HEK293T (cell line): ENCODE data around the gene RIPOR1.

ENCODE experiments used
- BHLHE40 ChIP-seq: fragments of 450-650 bp; IDR thresholded peaks from 2 replicates; pipeline ENCODE4 v1.6.1; 2016; ENCODE audit warnings: mild to moderate bottlenecking, moderate library complexity, borderline replicate concordance
- ELF4 ChIP-seq: fragments of 450-650 bp; IDR thresholded peaks from 2 replicates; pipeline ENCODE4 v1.6.1; 2017; ENCODE audit warnings: antibody characterized with exemption
- FOXA1 ChIP-seq: fragments of 450-650 bp; IDR thresholded peaks from 2 replicates; pipeline ENCODE4 v1.6.1; 2016; ENCODE audit warnings: mild to moderate bottlenecking
- FOXK2 ChIP-seq: fragments of 450-650 bp; IDR thresholded peaks from 2 replicates; pipeline ENCODE4 v1.6.1; 2016; ENCODE audit warnings: mild to moderate bottlenecking
- FOXM1 ChIP-seq: fragments of 450-650 bp; IDR thresholded peaks from 2 replicates; pipeline ENCODE4 v1.6.1; 2017; ENCODE audit warnings: mild to moderate bottlenecking, borderline replicate concordance
- HDGF ChIP-seq: fragments of 450-650 bp; IDR thresholded peaks from 2 replicates; pipeline ENCODE4 v1.6.1; 2017; ENCODE audit warnings: antibody characterized with exemption, borderline replicate concordance
- LEF1 ChIP-seq: fragments of 450-650 bp; IDR thresholded peaks from 2 replicates; pipeline ENCODE4 v1.6.1; 2017; ENCODE audit warnings: mild to moderate bottlenecking, borderline replicate concordance
- SP1 ChIP-seq: fragments of 450-650 bp; IDR thresholded peaks from 2 replicates; pipeline ENCODE4 v1.6.1; 2017
- SUZ12 ChIP-seq: fragments of 450-650 bp; IDR thresholded peaks from 2 replicates; pipeline ENCODE4 v1.6.1; 2016; ENCODE audit warnings: mild to moderate bottlenecking
- TARDBP ChIP-seq: fragments of 450-650 bp; IDR thresholded peaks from 2 replicates; pipeline ENCODE4 v1.6.1; 2016
- ZNF384 ChIP-seq: fragments of 450-650 bp; IDR thresholded peaks from 2 replicates; pipeline ENCODE4 v1.6.1; 2016

- TF ChIP-seq FOXM1 (no peak), LEF1 (no peak), ELF4 (no peak), ZNF384 (no peak), TARDBP (no peak), HDGF (no peak), SP1 (no peak), FOXA1 (no peak), FOXK2 (no peak), BHLHE40 (no peak), SUZ12 (no peak)
Measured at GRCh38 chr16:67546761-67547422, 18.3 kb downstream of the RIPOR1 start.
